SK-N-SH treated with all-trans-retinoic acid at 6 μM for 48 hours (cell line): ENCODE measurements around the gene ONECUT3.

Experiments used
- CREB5 ChIP-seq: fragments of 250-450 bp; sonication (Bioruptor Pico); IDR thresholded peaks from 2 replicates; pipeline ENCODE4 v1.5.1; 2020; ENCODE audit warnings: low read depth, mild to moderate bottlenecking, moderate library complexity
- GLIS3 ChIP-seq: fragments of 250-450 bp; sonication (Bioruptor Pico); IDR thresholded peaks from 2 replicates; pipeline ENCODE4 v1.5.0; 2020; ENCODE audit warnings: mild to moderate bottlenecking, moderate library complexity
- OSR1 ChIP-seq: fragments of 250-450 bp; sonication (Bioruptor Pico); IDR thresholded peaks from 2 replicates; pipeline ENCODE4 v1.8.0; 2022; ENCODE audit warnings: moderate library complexity, mild to moderate bottlenecking, inconsistent platforms
- POU6F1 ChIP-seq: fragments of 250-450 bp; sonication (Bioruptor Pico); IDR thresholded peaks from 2 replicates; pipeline ENCODE4 v1.8.0; 2021; ENCODE audit warnings: low read depth, mild to moderate bottlenecking, moderate library complexity, borderline replicate concordance
- TSHZ2 ChIP-seq: fragments of 250-450 bp; sonication (Bioruptor Pico); IDR thresholded peaks from 2 replicates; pipeline ENCODE4 v1.5.0; 2020; ENCODE audit warnings: mild to moderate bottlenecking, moderate library complexity
- ZFP3 ChIP-seq: fragments of 250-450 bp; sonication (Bioruptor Pico); IDR thresholded peaks from 2 replicates; pipeline ENCODE4 v1.5.0; 2020; ENCODE audit warnings: mild to moderate bottlenecking, moderate library complexity
- ZNF70 ChIP-seq: fragments of 450-650 bp; formaldehyde crosslinking; IDR thresholded peaks from 2 replicates; pipeline ENCODE4 v1.5.0; 2020; ENCODE audit warnings: mild to moderate bottlenecking, moderate library complexity

- TF ChIP-seq POU6F1 = no peak
- TF ChIP-seq GLIS3 (CRISPR knock-in tag) = no peak
- no peak for TF ChIP-seq ZNF70
- TF ChIP-seq TSHZ2 (CRISPR knock-in tag) = no peak
- TF ChIP-seq CREB5 (CRISPR knock-in tag) = no peak
- no peak for TF ChIP-seq ZFP3
- no peak for TF ChIP-seq OSR1 (CRISPR knock-in tag)
Measured at GRCh38 chr19:1717970-1718264, 35.4 kb upstream of the ONECUT3 start.
